ENCODE results near the gene KATNAL1.

Gene KATNAL1

DNA sequence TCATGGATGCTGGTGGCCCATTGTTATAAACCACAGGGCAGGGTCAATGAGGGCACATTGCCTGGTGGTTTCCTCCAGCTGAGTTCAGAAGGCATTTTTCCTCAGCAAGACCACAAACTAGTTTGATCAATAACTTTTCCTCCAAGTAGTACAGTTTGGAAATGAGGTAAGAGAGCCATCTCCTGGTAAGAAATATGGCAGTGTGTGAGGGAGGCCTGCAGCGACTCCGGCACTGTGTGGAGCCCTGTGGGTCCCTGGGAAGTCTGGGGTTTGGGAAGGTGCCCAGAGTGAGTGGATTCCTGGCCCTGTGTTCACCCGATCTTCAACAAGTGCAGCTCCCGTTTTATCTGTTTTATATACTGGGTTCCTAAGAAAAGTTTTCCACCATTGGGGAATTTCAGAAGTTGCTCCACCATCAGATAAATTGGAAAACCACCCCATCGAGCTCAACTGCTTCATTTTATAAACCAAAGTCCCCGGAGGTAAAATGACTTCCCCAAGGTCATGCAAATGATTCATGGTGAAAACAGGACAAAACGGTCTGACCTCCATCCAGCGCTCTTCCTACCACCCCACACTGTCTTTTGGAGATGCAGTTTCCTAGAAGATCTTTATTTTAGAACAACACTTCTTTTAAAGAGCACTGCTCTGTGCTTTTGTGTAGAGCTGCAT lies 148.4 kb downstream of the KATNAL1 start:
- no peak for ATAC-seq

DNA sequence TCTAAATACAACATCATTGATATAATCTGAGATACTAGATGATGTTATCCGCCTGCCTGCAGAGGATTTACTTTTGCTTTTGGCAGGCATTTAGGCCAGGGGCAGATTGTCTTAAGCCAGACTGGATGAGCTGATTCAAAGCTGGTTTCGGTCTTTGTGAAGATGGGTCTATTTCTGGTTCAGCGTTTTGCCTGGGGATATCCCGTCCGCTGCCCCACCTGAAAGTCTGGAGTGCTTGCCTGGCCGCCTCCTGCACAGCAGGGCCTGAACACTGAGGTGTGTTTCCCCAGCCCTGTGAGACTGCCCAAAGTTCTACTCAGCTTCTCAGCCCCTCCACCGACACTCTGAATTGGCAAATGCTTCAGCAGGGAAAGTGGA lies 149.7 kb downstream of the KATNAL1 start:
- ATAC-seq, result no peak

DNA sequence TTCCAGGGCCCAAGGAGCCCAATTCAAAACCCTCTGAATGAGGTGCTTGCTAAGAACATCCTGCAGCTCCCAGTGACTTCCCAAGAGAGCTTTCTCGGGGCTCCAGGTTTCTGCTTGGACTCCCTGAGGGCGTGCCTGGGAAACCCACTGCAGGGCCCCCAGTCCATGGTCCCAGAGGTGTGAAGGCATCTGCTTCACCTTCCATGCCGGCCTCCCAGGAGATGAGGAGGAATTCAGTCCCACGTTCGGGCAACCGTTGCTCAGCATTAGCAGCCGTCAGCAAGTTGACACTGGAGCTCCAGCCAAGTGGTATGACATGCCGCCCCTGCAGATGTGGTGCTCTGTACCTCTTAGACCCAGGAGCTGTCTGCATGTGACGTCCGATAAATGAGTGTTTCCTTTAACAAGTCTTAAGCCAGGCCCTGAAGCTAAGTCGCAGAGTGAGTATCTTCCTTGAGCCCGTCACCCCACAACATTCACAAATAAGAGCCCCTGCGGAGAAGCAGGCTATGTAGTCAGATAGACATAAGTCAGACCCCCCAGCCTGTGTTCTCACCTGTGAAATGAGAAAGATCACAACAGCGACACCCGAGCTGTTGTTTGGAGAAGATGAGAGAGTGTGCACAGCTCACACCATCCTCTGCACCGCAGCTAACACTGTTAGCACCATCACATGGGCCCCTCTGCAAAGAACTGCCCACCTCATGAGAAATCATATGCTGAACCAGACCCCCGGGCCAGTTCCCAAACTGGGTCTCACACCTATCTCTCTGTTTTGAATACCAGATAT lies 150.3 kb downstream of the KATNAL1 start:
- ATAC-seq, result no peak

DNA sequence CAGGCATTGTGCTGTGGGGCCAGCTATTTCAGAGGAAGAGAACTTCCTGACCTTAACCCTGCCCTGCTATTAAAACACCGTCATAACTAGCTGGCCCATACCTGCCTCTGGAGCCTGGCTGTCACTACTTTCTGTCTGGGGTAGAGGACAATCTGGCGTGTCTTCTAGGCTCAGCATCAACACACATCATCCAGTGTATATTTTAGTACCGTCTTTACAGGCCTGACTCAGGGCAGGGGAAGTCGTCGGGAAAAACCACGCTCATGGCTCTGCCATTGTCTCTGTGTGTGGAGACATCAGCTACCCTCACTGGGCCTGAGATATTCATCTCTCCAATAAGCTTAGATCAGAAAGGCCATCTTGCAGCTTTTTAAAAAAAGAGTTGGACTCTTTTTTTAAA lies 151.1 kb downstream of the KATNAL1 start:
- no peak for ATAC-seq

DNA sequence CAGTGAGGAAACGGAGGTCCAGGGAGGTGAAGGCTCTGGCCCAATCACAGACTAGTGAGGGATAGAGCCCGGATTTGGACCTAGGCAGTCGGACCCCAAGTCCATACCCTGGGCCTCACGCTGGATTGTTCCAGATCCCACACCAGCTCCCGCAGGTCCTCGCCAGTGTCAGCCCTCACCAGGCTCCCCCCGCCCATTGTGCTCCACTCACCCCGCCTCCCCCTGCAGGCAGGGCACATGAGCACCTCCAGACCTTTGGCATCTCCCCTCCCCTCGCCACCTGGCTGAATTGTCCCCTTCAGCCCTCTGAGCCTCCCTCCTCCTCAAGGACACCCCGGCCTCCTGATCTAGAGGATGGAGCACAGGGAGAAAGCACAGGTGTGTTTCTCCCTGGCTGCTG lies 152.4 kb downstream of the KATNAL1 start:
- ATAC-seq, result no peak

DNA sequence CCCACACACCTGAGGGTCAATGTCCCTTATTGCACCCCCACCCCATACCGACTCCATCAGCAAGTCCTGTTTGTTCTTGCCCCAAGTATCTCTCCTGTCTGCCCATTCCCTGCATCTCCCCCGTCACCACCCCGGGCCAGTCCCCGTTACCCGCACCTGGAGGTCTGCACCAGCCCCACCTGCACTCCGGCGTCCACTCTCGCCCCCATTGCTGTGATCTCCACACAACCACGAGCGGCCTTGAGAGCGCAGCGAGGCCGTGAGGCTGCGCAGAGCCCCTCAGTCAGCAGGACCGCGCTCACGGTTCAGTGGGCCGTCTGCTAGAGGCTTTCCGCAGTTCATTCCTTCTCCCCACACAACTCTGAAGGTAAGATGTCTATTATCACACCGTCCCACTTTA lies 152.8 kb downstream of the KATNAL1 start:
- no peak for ATAC-seq

DNA sequence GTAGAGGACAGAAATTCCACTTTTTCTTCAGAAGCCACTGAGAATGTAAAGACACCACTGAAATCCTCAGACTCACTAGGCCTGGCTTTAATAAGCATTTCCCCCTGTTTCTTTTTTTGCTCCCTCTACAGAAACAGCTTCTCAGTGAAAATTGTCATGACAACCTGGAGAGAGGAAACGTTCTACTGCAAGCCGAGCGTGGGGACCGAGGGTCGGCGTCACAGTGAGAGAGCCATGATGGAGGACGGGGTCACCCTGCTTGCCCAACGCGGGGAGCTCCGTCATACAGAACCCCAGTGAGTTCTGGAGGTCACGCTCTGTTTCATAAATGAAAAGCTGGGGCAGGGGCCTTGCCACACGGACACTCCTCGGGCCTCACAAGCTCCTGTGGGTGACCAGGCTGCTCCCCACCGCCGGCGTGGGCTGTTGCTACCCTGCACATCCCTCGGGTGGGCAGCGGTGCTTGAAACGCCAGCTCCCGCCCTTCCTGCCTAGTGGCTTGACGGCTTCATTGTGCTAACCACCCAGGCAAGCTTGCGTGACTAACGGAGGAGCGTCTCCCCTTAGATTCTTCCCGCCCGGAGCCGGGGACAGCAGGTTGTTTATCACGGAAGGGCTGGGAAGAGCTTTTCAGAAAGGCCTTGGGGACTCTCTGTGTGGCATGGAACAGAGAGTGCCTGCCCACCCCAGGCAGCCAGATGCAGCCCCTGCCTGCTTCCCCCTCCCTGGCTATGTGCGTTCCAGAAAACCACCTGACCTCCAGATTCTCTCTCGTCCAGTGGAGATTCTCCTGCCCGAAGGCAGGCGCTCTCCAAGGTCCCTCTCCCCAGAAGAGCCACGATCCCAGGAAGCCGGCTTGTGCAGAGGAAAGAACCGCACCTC lies 153.6 kb downstream of the KATNAL1 start:
- ATAC-seq, result no peak
